Suprapubic skin (tissue), 4 donors: Measurements from ENCODE around the gene SPATS2L.

ENCODE experiments used
- CTCF ChIP-seq, 2 donors: fragments of 200-600 bp in 1 of 2; fragments of 450-650 bp in 1 of 2; sonication (generic) in 1 of 2; IDR thresholded peaks; one replicate each; pipeline ENCODE4 v1.5.1; 2016 to 2019; ENCODE audit warnings: antibody characterized with exemption in 2 of 2, mild to moderate bottlenecking in 1 of 2, moderate library complexity in 1 of 2
- POLR2A ChIP-seq, 2 donors: fragments of 450-650 bp; IDR thresholded peaks; one replicate each; pipeline ENCODE4 v1.6.1; 2017; ENCODE audit warnings: antibody characterized with exemption in 2 of 2, mild to moderate bottlenecking in 2 of 2, moderate library complexity in 2 of 2
- POLR2AphosphoS5 ChIP-seq, 3 donors: sonication (generic); formaldehyde crosslinking; IDR thresholded peaks; one replicate each; pipeline ENCODE4 v1.6.1; 2017; ENCODE audit warnings: antibody characterized with exemption in 3 of 3

GRCh38 chr2:200406379-200406778 lies 99.9 kb downstream of the SPATS2L start:
- TF ChIP-seq CTCF (IDR thresholded peaks at IDR 0.05) (no peak), POLR2AphosphoS5 (IDR thresholded peaks at IDR 0.05) (no peak), POLR2A (IDR thresholded peaks at IDR 0.05) (no peak)
